NOMO-1 treated with dmso at 0.1 percent for 144 hours (cell line): ENCODE data around the gene PTP4A2.
"Not testable (repeated sequence)": the region's sequence is repeated elsewhere in the genome, so short reads cannot be mapped to it uniquely, and the experiment has no call there.

ENCODE experiments used
- DNase-seq: peaks from one replicate; lab custom pipeline; 2025; ENCODE audit not compliant: unreplicated experiment; lab: John Stamatoyannopoulos, UW

The PTP4A2 gene

DNA sequence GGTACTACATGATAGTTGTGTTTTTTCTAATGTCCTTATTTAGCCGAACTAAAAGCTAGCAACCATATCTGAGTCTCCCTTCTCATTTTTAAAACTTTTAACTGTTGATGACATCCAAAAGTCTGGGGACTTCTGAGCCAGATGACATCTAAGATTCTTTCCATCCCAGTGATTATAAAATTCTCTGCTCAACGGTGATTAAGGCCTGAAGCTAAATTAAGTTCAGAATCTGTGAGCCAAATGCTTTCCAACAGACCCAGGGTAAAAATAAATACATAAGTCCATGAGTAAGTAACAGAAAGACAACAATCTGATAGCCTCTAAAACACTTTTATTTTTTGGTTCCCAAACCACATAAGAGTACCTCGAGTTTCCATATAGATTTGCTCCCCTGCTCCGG, 13.1 kb upstream of the PTP4A2 start:
- no peak for DNase-seq

DNA sequence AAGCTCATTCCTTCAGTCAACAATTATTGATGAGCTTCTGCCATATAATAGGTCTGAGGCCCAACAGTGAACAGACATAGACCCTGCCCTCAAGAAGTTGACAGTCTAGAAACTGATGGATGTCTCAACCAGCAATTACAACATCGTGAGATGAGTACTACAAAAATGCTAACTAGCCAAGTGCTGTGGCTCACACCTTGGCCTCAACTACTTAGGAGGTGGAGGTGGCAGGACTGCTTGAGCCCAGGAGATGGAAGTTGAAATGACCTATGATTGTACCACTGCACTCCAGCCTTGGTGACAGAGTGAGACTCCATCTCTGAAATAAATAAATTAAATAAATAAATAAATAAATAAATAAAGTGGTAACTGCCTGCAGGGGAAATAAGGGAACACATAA, 11.7 kb upstream of the PTP4A2 start:
- no peak for DNase-seq

DNA sequence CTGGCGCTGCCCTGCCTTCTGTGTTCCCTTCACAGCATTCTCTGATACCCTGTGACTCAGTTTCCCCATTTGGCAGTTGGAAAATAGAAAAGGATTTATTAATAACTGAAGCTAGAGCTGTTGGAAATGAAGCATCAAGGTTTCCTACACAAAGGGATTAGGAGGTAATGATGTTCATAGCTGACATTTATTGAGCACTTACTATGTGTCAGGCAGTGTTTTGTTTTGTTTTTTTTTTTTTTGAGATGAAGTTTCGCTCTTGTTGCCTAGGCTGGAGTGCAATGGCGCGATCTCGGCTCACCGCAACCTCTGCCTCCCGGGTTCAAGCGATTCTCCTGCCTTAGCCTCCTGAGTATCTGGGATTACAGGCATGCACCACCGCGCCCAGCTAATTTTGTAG, 7.5 kb upstream of the PTP4A2 start:
- not testable (repeated sequence) for DNase-seq

DNA sequence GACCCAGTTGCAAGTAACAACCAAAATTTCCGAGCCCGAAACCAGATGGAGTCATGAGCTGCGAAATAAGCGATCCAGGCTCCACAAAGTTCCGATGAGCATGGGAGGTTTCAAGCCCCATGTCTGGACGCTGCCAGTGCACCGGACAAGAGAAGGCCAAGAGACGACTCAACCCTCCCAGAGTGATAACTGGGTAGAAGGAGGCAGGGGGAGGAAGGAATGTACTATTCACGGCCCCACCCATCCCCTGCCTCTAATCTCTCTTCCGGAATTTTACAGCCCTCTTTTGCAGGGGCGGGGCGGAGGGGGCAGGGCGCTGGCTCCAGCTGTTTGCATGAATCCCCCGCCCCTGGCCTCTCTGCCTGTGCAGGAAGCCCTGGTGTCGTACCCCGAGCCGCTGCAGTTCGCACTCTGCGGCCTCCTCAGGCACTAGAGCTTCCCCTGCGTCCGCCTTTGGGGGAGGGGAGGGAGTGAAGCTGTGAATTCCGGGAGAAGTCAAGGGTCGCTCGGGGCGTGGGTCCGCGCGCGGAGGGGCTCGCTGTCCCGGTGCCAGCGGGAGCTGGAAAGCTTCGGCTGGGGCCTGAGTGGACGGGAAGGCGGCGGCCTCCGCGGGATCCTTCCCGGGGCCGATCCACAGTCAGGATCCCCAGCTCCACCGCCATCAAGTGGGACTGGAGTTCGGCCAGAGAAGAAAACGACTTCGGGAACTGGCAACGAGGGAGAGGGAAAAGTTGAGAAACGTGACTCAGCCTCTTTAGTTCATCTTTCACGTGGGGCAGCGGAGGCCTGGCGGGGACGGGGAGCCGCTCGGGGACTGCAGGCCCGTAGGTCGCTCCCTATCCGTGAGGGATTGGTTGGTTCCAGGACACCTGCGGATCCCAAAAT, 6.3 kb upstream of the PTP4A2 start:
- peak; percentile 95 for DNase-seq

DNA sequence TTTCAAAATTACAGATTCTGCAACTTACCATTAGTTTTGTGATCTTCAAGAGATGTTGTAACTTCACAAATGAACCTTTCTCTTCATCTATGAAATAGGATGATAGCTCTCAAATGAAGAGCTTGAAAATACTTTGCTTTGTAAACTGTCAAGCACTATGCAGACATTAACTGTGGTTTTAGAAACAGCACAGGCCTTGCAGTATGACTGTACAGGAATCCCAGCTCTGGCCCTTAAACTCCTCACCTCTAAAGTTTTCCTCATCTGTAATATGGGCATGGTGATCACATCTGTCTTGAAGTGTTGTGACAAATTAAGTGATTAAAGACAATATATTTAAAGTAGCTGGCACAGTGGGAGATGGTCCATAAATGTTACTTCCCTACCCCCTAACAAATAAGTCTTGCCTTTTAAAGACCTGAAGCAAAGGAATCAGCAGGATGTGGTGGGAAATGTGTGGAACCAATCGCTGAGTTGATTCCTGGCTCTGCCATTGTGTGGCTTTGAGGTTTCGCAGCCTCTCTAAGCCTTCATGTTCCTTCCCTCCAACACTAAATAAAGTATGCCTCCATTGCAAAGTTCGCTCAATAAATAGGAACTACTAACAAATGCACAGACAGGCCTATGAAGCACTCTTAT, 5.5 kb upstream of the PTP4A2 start:
- DNase-seq, result no peak

DNA sequence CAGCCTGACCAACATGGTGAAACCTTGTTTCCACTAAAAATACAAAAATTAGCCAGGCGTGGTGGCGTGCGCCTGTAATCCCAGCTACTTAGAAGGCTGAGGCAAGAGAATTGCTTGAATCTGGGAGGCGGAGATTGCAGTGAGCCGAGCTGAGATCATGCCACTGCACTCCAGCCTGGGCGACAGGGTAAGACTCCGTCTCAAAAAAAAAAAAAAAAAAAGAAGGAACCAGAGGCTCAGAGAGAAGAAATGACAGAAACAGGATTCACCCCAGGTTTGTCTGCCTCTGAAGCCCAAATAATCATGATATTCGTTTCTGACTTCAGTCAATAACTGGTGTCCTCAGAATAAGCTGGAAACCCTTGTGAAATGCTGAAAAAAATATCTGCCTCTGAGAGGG, 3.9 kb upstream of the PTP4A2 start:
- DNase-seq, result not testable (repeated sequence)

DNA sequence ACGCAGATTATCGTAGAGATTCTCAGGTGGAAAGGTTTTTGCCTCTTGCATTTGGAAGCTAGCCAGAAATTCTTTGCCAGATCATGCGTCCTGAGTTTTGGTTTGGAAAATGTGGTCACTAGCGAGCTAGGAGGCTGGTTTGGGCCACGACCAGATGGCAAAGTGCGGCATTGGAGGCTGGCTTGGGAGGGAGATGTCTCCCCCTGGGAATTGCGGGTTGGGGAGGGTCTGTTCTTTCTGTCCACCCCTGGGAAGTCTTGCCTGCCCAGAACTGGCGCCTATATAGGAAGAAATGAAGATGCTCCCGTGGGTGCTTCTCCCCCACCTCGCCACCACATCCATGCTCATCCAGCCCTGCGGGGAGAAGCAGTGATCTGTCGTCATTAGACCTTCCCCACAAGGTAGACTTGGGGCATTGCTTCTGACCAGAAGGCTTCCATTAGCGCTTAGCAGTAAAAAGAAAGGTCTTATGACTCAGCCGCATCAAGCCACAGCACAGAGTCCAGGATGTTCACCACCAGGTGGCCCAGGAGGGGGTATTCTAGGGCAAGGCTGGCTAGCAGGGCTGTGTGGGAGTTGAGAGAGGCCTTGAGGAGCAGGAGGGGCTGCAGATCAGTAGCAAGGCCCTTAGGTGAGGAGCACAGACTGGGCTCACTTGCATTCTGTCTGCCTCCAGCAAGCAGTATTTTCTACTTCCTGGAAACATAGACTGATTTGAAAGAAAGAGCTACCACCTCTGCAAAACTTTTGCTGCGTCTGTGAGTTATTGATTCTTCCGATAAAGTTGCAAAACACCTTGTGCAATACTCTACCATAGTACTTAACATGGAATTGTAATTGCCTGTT, 1.5 kb upstream of the PTP4A2 start:
- DNase-seq, result peak; percentile 89

DNA sequence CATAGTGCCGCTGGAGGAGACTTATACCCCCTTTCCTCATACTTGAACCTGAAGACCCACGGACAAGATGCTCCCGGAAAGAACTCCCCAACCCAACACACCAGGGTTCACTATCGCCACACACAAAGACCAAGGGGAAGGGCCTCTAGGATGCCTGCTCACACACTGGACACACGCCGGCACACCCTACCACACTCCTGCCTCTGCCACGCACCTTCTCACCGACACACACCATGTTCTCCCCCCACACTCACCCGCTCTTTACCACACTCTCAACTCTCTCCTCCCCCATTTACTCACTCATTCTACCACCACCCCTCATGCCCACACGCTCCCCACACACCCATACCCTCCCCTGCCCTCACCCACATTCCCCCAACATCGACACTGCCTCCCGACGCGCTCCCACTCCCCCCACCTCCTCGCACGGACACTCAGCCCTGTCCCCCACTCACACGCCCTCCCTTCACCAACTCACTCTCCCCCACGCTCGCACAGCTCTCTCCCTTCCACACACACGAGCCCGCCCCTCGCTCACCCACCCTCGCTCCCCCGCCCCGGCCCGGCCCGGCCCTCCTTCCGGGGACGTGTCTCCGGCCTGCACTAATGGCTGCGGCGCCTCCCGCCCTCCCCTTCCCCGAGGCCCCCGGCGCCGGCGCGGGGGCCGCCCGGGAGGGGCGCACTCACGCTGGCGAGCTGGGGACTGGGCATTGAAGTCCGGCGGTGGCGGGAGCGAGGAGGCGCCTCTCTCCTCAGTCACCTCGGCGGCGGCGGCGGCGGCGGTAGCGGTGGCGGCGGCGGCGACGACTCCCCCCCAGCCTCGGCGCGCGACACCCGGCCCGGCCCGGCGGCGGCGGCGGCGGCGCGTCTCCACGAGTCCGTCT, 626 bp downstream of the PTP4A2 start:
- no peak for DNase-seq

DNA sequence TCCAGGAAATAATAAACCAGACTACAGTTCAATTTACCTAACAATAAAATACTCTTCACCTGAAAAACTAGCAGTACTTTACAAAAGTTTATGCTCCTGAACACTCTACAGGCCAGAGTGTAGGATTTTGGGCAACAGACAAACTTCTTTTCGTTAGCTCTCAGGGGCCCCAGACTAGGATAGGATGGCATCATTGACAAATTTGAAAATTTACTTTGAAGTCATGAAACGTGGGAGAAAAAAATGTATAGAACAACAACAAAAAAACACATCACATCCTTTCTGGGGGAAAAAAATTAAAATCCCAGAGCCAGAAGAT, 1.2 kb downstream of the PTP4A2 start:
- DNase-seq, result no peak

DNA sequence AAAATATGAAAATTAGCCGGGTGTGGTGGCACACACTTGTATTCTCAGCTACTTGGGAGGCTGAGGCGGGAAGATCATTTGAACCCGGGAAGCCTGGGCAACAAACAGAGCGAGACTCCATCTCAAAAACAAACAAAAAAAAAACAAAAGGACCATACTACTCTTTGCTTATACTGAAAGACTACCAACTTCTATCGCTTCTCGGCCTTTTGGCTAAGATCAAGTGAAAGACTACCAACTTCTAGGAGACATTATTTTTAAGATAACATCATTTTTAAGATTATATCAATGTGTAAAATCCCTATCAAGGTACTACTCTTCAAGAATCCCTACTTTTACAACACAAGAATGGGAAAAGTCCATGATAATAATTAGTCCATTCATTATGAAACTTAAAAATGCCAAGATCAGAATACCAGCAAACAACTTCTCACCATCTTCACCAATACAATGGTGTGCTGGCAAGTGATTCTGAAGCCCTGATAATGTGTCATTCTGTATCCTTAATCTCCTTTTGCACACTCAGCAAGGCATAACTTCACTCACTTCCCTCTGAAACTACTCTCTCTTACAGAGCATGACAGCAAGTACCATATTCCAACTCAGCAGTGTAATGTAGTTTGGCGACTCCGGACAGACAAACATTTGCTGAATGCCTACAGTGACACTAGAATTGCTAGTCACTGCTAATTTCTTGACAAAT, 1.7 kb downstream of the PTP4A2 start:
- DNase-seq, result peak; percentile 34

DNA sequence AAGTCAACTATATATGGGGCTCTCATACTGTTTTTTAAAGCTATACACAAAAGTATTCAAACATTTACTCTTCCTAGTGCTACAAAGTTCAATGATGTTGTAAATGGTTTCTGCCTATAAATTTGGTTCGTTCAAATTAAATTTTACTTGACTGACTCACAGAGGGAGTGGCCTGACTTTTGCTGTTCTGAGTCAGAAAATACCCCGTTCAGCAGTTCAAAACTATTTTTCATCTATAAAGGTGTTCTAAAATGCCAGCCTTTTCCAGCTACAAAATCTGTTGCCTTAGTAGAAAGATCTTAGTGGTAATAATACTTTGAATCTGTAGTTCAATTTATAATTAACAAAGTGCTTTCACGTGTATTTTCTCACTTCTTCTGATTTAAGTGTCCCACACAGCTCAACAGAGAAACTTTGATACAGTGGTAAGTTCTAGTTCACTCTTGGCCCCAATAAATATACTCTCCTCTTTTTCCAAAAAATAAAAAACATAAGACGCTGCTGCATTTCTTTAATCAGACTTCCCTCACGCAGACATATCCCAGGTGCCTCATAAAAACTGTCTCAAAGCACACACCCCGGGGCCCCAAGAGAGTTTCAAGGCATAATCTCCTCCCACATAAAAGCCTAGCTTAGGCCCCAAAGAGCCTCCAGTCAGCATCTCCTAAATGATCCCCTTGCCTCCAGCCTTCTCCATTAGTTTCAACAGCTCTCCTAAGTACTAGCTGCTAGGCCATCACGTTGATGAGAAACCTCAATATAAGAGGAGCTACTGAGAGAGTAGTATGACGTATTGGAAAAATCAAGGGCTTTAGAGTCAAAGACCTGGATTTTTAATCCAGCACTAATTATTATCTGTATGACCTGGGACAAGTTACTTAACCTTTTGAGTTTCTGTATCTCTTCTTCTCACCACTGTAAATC, 3.2 kb downstream of the PTP4A2 start:
- DNase-seq, result no peak

DNA sequence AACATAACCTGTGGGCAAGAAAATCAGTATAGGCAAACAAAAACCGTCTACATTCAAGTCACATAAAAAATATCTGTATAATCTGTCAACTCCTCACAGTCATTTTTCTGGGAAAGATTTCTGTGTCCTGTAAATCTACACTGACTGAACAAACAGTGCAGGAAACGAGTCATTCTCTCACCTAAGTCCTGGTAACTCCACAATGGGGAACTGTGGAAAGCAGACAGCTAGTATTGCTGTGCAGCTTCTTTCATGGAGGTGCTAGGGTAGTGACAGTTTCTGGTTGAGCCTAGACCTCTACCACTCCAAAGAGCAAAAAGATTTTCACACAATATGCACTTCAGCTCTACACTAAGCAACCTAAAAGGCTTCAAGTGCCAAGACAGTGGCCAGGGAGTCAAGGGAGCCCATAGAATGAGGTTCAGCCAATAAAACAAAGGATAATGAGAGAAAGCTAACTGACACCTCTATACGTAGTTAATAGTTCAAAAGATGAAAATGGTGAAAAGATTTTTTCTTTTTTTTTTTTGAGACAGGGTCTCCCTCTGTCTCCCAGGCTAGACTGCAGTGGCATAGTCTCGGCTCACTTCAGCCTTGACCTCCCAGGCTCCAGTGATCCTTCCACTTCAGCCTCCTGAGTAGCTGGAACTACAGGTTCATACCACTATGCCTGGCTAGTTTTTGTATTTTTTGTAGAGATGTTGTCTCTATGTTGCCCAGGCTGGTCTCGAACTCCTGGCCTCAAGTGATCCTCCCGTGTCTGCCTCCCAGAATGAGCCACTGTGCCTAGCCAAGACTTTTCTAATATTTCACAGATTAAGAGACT, 5.5 kb downstream of the PTP4A2 start:
- DNase-seq, result no peak

DNA sequence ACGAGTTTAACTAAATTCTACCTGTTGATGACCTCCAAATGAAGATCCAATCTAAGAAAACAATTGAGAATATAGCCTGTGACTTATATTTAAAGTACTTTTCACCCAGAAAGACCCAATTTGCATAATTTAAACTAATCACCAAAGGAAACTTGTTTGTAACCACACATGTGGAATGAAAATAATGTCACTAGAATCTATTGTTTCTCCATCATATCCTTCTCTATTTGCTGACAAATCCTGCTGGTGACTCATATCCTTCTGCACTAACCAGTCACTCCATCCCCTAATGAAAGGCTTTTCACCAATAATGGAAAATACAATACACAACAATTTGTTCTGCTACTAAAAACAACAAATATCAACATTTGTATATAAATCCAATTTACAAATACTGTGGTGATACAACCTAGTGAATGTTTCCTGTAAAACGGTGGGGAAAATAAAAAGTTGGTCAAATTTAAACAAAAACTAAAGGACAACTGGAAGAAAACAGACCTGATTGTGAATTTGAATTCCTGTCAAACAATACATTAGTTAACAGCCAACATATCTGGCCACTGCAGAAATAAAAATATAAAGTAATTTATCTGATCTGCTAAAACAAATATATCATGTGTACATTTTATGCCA, 6.5 kb downstream of the PTP4A2 start:
- DNase-seq, result peak; percentile 36

DNA sequence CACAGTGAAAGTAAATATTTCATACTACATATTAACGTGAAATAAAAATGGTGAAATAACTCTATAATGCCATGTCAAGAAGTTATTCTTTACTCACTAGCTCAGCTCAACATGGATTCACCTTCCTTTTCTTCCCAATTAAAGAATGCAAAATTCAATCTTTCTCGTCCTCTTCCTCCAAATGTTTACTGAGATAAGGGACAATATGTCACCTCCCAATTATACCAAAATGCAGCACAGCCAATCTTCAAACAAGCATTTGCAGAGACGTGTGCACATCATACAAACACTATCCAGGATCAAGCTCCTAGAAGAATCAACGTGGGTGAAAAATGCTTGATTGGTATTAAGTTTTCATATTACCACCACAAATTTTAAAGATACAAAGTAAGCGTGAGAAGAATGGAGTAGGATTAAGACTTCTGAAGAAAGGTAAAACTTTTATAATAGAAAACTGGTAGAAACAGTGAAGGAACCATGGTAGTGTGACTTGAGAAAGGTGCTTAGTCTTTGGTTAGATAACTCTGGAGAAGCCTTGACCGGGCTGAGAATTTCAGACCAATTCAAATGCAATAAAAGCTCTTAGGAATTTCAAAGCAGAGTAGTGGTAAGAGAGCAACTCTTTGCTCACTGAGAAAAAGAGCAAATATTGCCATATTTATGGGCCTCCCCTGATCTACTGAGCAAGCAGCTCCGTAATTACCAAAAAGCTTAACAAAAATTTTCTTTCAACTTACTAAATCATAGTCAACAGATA, 7.2 kb downstream of the PTP4A2 start:
- DNase-seq, result no peak

DNA sequence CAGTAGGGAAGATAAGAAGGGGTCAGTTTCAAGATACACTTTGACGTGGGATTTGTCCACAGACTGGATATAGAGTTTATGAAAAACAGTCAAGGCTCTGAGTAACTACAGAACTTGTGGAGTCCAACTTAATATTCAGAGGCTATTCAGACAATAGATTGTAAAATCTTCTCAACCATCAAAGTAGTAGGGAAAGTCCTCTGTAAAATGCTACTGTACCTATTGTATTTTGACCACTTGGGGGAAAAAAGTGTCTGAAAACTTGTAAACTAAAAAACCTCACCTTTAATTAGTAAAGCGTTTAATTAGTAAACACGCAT, 10.5 kb downstream of the PTP4A2 start:
- DNase-seq, result no peak

DNA sequence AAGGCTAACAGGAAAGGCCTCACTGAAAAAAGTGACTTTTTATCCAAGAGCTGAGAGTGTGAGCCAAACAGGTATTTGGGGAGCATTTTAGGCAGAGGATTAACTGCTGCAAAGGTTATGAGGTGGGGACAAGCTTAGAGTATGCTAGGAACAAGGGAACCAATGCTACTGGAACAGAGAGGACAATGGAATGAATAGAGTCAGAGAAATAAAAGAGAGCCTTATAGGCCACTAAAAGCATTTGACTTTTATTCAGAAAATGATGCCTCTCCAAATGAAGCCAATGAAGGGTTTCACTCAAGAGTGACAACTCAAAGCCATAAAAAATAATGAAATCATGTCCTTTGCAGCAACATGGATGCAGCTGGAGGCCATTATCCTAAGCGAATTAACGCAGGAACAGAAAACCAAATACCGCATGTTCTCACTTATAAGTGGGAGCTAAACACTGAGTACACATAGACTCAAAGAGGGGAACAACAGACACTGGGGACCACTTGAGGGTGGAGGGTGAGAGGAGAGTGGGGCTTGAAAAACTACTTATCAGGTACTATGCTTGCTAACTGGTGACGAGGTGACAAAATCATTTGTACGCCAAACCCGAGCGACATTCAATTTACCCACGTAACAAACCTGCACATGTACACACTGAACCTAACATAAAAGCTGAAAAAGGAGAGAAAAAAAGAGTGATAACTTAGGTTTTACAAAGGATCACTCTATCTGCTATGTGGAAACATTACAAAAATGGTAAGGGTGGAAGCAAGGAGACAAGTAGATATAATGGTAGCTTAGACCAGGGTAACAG, 11.1 kb downstream of the PTP4A2 start:
- no peak for DNase-seq
